Adrenal gland (tissue), 5 donors: ENCODE results near the gene ETFA.

Source experiments
- CTCF ChIP-seq, 6 experiments: fragments of 450-650 bp in 4 of 6; fragments of 200-600 bp in 2 of 6; sonication (generic) in 1 of 6; IDR thresholded peaks; 1 replicate in 5 of 6; 2 replicates in 1 of 6; pipeline versions ENCODE4 v1.5.1 to v1.8.0; 2016 to 2021; ENCODE audit warnings: antibody characterized with exemption in 6 of 6, mild to moderate bottlenecking in 2 of 6, moderate library complexity in 1 of 6
- POLR2A ChIP-seq, 2 donors: fragments of 450-650 bp; IDR thresholded peaks; one replicate each; pipeline ENCODE4 v1.6.1; 2017; ENCODE audit warnings: antibody characterized with exemption in 2 of 2, mild to moderate bottlenecking in 2 of 2, moderate library complexity in 1 of 2
- donor health status: DM: no; HTN: no; CAD: no.

GRCh38 chr15:76359152-76359551 is 47.9 kb upstream of the ETFA start:
- TF ChIP-seq CTCF (IDR thresholded peaks at IDR 0.05) (no peak), POLR2A (IDR thresholded peaks at IDR 0.05) (no peak)
